Trophoblast cell (in vitro differentiated cells and primary cell): ENCODE data around the gene SMG9.

ENCODE experiments used
- DNase-seq, 2 donors: peaks; one replicate each; pipeline ENCODE4 v3.0.0-alpha.2; 2016
- H2AFZ ChIP-seq: 2 replicates; pipeline ENCODE4 v1.6.1; 2013; ENCODE audit warnings: low read length, moderate library complexity, mild to moderate bottlenecking; ENCODE audit not compliant: insufficient read depth, poor library complexity
- H2AK5ac ChIP-seq: 2 replicates; pipeline ENCODE4 v1.6.1; 2013; ENCODE audit warnings: mild to moderate bottlenecking, low read length
- H2BK120ac ChIP-seq: 2 replicates; pipeline ENCODE4 v1.6.1; 2013; ENCODE audit warnings: low read length, mild to moderate bottlenecking, moderate library complexity; ENCODE audit not compliant: insufficient read depth, poor library complexity
- H2BK12ac ChIP-seq: 2 replicates; pipeline ENCODE4 v1.6.1; 2013; ENCODE audit warnings: mild to moderate bottlenecking, low read length, moderate library complexity
- H2BK5ac ChIP-seq: 2 replicates; pipeline ENCODE4 v1.6.1; 2013; ENCODE audit warnings: low read length, low read depth, moderate library complexity, mild to moderate bottlenecking; ENCODE audit not compliant: poor library complexity
- H3K14ac ChIP-seq: 2 replicates; pipeline ENCODE4 v1.6.1; 2013; ENCODE audit warnings: mild to moderate bottlenecking, low read length
- H3K18ac ChIP-seq: 2 replicates; pipeline ENCODE4 v1.6.1; 2013; ENCODE audit warnings: mild to moderate bottlenecking, low read length
- H3K23ac ChIP-seq: 2 replicates; pipeline ENCODE4 v1.6.1; 2013; ENCODE audit warnings: low read length
- H3K27ac ChIP-seq: 2 replicates; pipeline ENCODE4 v1.5.1; 2013; ENCODE audit warnings: low read depth, mild to moderate bottlenecking, inconsistent platforms, low read length, moderate library complexity
- H3K27me3 ChIP-seq: 2 replicates; pipeline ENCODE4 v1.6.1; 2013; ENCODE audit warnings: inconsistent platforms, mild to moderate bottlenecking, low read length, moderate library complexity; ENCODE audit not compliant: insufficient read depth
- H3K36me3 ChIP-seq, 2 experiments: 1 replicate in 1 of 2; 2 replicates in 1 of 2; pipeline ENCODE4 v1.6.1; 2013; ENCODE audit warnings: low read length in 2 of 2, mild to moderate bottlenecking in 2 of 2, moderate library complexity in 1 of 2; ENCODE audit not compliant: insufficient read depth in 2 of 2, control insufficient read depth in 1 of 2
- H3K4ac ChIP-seq: 2 replicates; pipeline ENCODE4 v1.6.1; 2013; ENCODE audit warnings: low read depth, mild to moderate bottlenecking, low read length, moderate library complexity
- H3K4me1 ChIP-seq, 2 experiments: 1 replicate in 1 of 2; 2 replicates in 1 of 2; pipeline ENCODE4 v1.6.1; 2013; ENCODE audit warnings: low read length in 2 of 2, mild to moderate bottlenecking in 2 of 2, moderate library complexity in 1 of 2; ENCODE audit not compliant: insufficient read depth in 2 of 2, control insufficient read depth in 1 of 2
- H3K4me2 ChIP-seq: 2 replicates; pipeline ENCODE4 v1.6.1; 2013; ENCODE audit warnings: inconsistent platforms, mild to moderate bottlenecking, low read length, moderate library complexity
- H3K4me3 ChIP-seq: 2 replicates; pipeline ENCODE4 v1.5.1; 2013; ENCODE audit warnings: mild to moderate bottlenecking, low read depth, low read length, inconsistent platforms
- H3K79me1 ChIP-seq: one replicate; pipeline ENCODE4 v1.6.1; 2013; ENCODE audit warnings: low read length
- H3K79me2 ChIP-seq: 2 replicates; pipeline ENCODE4 v1.6.1; 2013; ENCODE audit warnings: low read length, mild to moderate bottlenecking; ENCODE audit not compliant: control insufficient read depth, insufficient read depth, poor library complexity
- H3K9ac ChIP-seq: 2 replicates; pipeline ENCODE4 v1.6.1; 2013; ENCODE audit warnings: mild to moderate bottlenecking, low read length
- H3K9me3 ChIP-seq: 2 replicates; pipeline ENCODE4 v1.6.1; 2013; ENCODE audit warnings: low read depth, mild to moderate bottlenecking, control low read depth, inconsistent platforms, low read length; ENCODE audit not compliant: insufficient read depth
- H4K12ac ChIP-seq: 2 replicates; pipeline ENCODE4 v1.6.1; 2013; ENCODE audit warnings: low read depth, mild to moderate bottlenecking, low read length, moderate library complexity
- H4K8ac ChIP-seq: 2 replicates; pipeline ENCODE4 v1.6.1; 2013; ENCODE audit warnings: low read depth, mild to moderate bottlenecking, low read length, moderate library complexity
- H4K91ac ChIP-seq: one replicate; pipeline ENCODE4 v1.6.1; 2013; ENCODE audit warnings: low read depth, mild to moderate bottlenecking, low read length, moderate library complexity
- WGBS: extraction: QIAGEN DNeasy Blood & Tissue Kit; methylation state at CpG from one replicate; pipeline ENCODE4 v1.1.7; 2013; ENCODE audit warnings: missing lambda C conversion rate; ENCODE audit not compliant: insufficient read length, insufficient coverage; ENCODE audit errors: extremely low coverage; 5-methylcytosine and 5-hydroxymethylcytosine counted together

The SMG9 gene

DNA sequence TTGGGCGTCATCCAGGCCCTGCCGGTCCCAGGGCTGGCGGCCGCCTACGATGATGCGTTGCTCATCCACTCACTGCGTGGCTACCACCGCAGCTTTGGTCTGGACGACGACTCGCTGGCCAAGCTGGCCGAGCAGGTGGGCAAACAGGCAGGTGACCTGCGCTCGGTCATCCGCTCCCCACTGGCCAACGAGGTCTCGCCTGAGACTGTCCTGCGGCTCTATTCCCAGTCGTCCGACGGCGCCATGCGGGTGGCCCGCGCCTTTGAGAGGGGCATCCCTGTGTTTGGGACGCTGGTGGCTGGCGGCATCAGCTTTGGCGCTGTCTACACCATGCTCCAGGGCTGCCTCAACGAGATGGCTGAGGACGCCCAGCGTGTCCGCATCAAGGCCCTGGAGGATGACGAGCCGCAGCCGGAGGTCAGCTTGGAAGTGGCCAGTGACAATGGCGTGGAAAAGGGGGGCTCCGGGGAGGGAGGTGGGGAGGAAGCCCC is 35.3 kb downstream of the SMG9 start:
- WGBS, result no CpG with 5 or more reads among the region's 37 CpGs
- Histone ChIP-seq H3K27me3 (no peaks in the 10 kb centered on the region), H3K36me3 (no peaks in the 10 kb centered on the region), H3K9ac (no peak overlapping the region), H3K79me1 (no peaks in the 10 kb centered on the region), H3K79me2 (no peaks in the 10 kb centered on the region), H2AFZ (no peak overlapping the region), H4K8ac (no peak overlapping the region), H3K27ac (no peak overlapping the region), H2AK5ac (no peak overlapping the region), H3K18ac (no peak overlapping the region), H4K12ac (no peak overlapping the region), H2BK5ac (no peak overlapping the region), H3K23ac (no peak overlapping the region), H4K91ac (no peak overlapping the region), H3K4me3 (no peak overlapping the region), H3K14ac (no peak overlapping the region), H3K4me2 (no peak overlapping the region), H3K4ac (no peak overlapping the region), H3K4me1 (no peaks in the 10 kb centered on the region), H3K9me3 (no peaks in the 10 kb centered on the region), H2BK120ac (no peak overlapping the region), H2BK12ac (no peak overlapping the region)
- no peak for DNase-seq

DNA sequence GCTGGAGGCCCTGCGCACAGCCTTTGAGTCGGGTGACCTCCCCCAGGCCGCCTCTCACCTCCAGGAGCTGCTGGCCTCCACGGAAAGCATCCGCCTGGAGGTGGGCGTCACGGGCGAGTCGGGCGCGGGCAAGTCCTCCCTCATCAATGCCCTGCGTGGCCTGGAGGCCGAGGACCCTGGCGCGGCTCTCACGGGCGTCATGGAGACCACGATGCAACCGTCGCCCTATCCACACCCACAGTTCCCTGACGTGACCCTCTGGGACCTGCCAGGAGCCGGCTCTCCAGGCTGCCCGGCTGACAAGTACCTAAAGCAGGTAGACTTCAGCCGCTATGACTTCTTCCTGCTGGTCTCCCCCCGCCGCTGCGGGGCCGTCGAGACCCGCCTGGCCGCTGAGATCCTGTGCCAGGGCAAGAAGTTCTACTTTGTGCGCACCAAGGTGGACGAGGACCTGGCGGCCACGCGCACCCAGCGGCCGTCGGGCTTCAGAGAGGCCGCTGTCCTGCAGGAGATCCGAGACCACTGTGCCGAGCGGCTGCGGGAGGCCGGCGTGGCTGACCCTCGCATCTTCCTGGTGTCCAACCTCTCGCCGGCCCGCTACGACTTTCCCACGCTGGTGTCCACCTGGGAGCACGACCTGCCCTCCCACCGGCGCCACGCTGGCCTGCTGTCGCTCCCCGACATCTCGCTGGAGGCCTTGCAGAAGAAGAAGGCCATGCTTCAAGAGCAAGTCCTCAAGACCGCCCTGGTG is 36.0 kb downstream of the SMG9 start:
- no peaks in the 10 kb centered on the region for H3K36me3 ChIP-seq
- H2AFZ ChIP-seq, result no peak overlapping the region
- H2BK12ac ChIP-seq, result no peak overlapping the region
- no peak overlapping the region for H2BK5ac ChIP-seq
- no peaks in the 10 kb centered on the region for H3K79me1 ChIP-seq
- no peak overlapping the region for H3K14ac ChIP-seq
- no peak overlapping the region for H3K4me3 ChIP-seq
- no peaks in the 10 kb centered on the region for H3K4me1 ChIP-seq
- no CpG with 5 or more reads among the region's 60 CpGs for WGBS
- H3K9me3 ChIP-seq, result no peaks in the 10 kb centered on the region
- no peak overlapping the region for H2BK120ac ChIP-seq
- no peak overlapping the region for H3K23ac ChIP-seq
- no peak overlapping the region for H3K4me2 ChIP-seq
- H3K27ac ChIP-seq, result no peak overlapping the region
- H3K4ac ChIP-seq, result no peak overlapping the region
- H3K79me2 ChIP-seq, result no peaks in the 10 kb centered on the region
- H3K18ac ChIP-seq, result no peak overlapping the region
- no peak overlapping the region for H4K8ac ChIP-seq
- no peak overlapping the region for H4K91ac ChIP-seq
- no peak overlapping the region for H3K9ac ChIP-seq
- no peak for DNase-seq
- H3K27me3 ChIP-seq, result no peaks in the 10 kb centered on the region
- H2AK5ac ChIP-seq, result no peak overlapping the region
- no peak overlapping the region for H4K12ac ChIP-seq

DNA sequence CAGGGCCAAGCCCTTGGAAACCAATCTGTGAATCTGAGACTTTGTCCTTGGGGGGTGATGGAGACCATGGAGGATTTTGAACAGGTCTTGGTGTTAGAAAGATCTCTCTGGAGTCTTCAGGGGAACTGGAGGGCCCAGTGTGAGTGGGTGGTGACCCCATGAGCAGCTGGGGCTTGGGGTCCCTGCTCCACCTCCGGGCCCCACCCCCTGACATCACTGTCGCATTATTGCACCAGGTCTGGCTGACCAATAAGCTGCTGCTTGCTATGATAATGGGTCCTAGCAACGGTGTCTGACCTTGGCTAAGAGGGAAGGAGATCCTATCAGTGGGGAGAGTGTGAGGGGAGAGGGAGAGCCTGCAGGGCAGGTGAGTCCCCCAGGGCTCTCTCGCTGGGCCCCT is 39.0 kb downstream of the SMG9 start, which contains the start of gene IRGC:
Gene IRGC, plus strand, starts transcription at position 301 of the 400 bp plus-strand sequence. CDS start 2,483 bp downstream, outside the sequence.
- H2AK5ac ChIP-seq, result no peak within 1 kb of the TSS
- H3K9ac ChIP-seq, result no peak within 1 kb of the TSS
- DNase-seq, result no peak
- H3K4me1 ChIP-seq, result no peaks in the 10 kb centered on the region
- no peak within 1 kb of the TSS for H2AFZ ChIP-seq
- no peak within 1 kb of the TSS for H4K12ac ChIP-seq
- H2BK5ac ChIP-seq, result no peak within 1 kb of the TSS
- H3K4me2 ChIP-seq, result no peak within 1 kb of the TSS
- no peak within 1 kb of the TSS for H3K23ac ChIP-seq
- H2BK120ac ChIP-seq, result no peak within 1 kb of the TSS
- WGBS, result no CpG with 5 or more reads among the region's 4 CpGs
- H3K27ac ChIP-seq, result no peak within 1 kb of the TSS
- H3K9me3 ChIP-seq, result no peaks in the 10 kb centered on the region
- H2BK12ac ChIP-seq, result no peak within 1 kb of the TSS
- H3K4ac ChIP-seq, result no peak within 1 kb of the TSS
- no peak within 1 kb of the TSS for H4K8ac ChIP-seq
- no peak within 1 kb of the TSS for H3K18ac ChIP-seq
- no peaks in the 10 kb centered on the region for H3K79me1 ChIP-seq
- H4K91ac ChIP-seq, result no peak within 1 kb of the TSS
- no peaks in the 10 kb centered on the region for H3K27me3 ChIP-seq
- no peak within 1 kb of the TSS for H3K14ac ChIP-seq
- no peak within 1 kb of the TSS for H3K4me3 ChIP-seq
- no peaks in the 10 kb centered on the region for H3K36me3 ChIP-seq
- H3K79me2 ChIP-seq, result no peaks in the 10 kb centered on the region

DNA sequence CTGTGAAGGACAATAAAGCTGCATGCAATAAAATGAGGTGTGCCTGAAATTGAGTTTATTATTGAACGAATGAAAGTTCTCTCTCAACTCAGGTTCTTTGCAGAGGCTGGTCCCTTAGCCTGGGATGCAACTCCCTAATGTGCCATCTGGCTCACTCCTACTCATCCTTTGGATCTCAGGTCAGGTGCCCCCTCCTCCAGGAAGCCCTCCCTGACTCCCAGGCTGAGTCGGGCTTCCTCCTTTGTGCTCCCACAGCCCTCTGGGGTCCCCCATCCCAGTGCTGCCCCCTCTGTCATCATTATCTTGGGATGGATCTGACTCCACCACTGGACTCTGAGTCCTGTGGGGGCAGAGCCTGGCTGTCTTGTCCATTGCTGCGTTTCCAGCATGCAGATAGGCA is 41.6 kb downstream of the SMG9 start:
- Histone ChIP-seq H2AFZ (no peak overlapping the region), H3K4me1 (no peaks in the 10 kb centered on the region), H2AK5ac (no peak overlapping the region), H3K9ac (no peak overlapping the region), H3K27me3 (no peaks in the 10 kb centered on the region), H4K91ac (no peak overlapping the region), H2BK5ac (no peak overlapping the region), H3K36me3 (no peaks in the 10 kb centered on the region), H2BK12ac (no peak overlapping the region), H3K79me2 (no peaks in the 10 kb centered on the region), H4K8ac (no peak overlapping the region), H2BK120ac (no peak overlapping the region), H3K79me1 (no peaks in the 10 kb centered on the region), H3K14ac (no peak overlapping the region), H4K12ac (no peak overlapping the region), H3K4ac (no peak overlapping the region), H3K4me2 (no peak overlapping the region), H3K4me3 (no peak overlapping the region), H3K27ac (no peak overlapping the region), H3K23ac (no peak overlapping the region), H3K18ac (no peak overlapping the region), H3K9me3 (peaks cover 4% of the 10 kb centered on the region)
- WGBS, result no CpG with 5 or more reads among the region's 3 CpGs
- DNase-seq, result no peak
